Islet of Langerhans (tissue), 1 donor: ENCODE data around the gene STPG2.

Source experiments
- FAIRE-seq: peaks from one replicate; lab custom pipeline; 2011; peaks lifted over from hg19 to GRCh38; lab: Jason Lieb, UNC

The STPG2 gene

GRCh38 chr4:97812768-97813167 lies 330.5 kb downstream of the STPG2 start:
- FAIRE-seq = no peak

DNA sequence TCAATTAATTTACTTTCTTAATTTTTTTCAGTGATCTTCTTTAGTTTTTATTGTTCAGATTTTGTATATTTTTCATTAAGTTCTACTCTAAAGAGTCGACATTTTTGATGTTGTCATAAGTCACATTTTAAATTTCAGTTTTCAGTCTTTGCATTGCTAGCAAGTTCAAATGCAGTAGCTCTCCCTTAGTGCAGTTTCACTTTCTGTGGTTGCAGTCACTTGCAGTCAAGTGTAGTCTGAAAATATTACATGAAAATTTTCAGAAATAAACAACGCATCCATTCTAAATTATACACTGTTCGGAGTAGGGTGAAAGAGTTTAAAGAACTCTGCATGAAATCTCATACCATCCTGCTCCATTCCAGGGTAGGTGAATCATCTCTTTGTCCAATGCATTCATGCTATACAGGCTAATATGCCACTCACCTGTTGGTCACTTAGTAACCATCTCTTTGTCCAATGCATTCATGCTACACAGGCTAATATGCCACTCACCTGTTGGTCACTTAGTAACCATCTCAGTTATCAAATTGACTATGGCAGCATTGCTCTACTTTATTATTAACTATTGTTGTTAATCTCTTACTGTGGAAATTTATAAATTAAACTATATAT lies 356.9 kb downstream of the STPG2 start:
- FAIRE-seq = no peak

DNA sequence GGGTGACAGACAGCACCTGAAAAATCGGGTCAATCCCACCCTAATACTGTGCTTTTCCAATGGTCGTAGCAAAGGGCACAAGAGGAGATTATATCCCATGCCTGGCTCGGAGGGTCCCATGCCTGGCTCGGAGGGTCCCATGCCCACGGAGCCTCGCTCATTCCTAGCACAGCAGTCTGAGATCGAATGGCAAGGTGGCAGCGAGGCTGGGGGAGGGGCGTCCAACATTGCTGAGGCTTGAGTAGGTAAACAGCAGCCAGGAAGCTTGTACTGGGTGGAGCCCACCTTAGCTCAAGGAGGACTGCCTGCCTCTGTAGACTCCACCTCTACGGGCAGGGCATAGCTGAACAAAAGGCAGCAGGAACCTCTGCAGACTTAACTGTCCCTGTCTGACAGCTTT lies 365.1 kb downstream of the STPG2 start:
- no peak for FAIRE-seq

GRCh38 chr4:97774347-97774989 lies 368.8 kb downstream of the STPG2 start:
- no peak for FAIRE-seq

GRCh38 chr4:97770222-97770621 lies 373.1 kb downstream of the STPG2 start:
- FAIRE-seq = no peak

GRCh38 chr4:97762115-97762512 lies 381.2 kb downstream of the STPG2 start:
- FAIRE-seq = no peak

- peak; percentile 92 for FAIRE-seq
These were observed 381.7 kb downstream of the STPG2 start for GRCh38 chr4:97761445-97762114.

- no peak for FAIRE-seq
These were observed 383.5 kb downstream of the STPG2 start for GRCh38 chr4:97759785-97760184.

DNA sequence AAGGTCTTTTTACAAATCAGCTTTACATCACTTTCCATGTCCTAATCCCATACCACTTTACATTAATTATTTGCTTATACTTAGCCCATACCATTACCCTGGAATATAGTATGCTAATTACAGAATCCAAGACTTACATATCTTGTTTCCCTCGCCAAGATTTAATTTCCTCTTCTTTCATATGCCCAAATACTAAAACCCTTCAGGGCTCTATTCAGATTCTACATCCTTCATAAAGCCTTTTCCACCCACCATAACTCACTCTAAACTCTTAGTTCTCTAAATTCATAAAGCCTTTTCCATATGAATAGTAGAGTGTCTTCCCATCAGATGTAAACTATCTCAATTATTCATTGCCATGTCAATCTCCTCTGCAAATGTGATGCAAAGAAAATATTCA lies 390.7 kb downstream of the STPG2 start:
- no peak for FAIRE-seq

- no peak for FAIRE-seq
These were observed 395.3 kb downstream of the STPG2 start for GRCh38 chr4:97747945-97748344.

DNA sequence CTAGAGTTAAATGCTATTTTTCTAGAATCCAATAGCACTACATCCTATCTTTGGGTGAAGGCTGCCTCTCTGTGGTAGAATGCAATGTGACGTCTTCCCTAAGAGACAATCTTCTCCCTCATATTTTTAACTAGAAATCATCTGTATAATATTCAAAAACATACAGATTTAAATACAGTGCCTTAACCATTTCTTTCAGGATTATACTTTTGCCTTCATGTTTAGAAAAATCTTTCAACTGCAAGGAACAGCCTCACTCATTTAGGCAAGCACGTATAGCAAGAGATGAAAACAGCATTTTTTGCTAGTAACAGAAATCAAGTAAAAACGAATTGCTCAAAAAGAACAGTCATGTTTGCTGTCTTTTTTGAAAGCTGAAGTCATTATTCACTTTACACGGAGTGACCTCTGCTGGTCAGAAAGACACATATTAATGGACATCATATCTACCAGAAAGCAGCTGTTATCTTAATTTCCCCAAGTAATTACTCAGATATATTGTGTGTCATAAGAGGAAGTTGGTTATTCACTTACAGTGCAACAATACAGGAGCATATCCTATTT lies 422.3 kb downstream of the STPG2 start:
- FAIRE-seq = peak; percentile 99

- FAIRE-seq = no peak
These were observed 452.1 kb downstream of the STPG2 start for GRCh38 chr4:97691111-97691605.

DNA sequence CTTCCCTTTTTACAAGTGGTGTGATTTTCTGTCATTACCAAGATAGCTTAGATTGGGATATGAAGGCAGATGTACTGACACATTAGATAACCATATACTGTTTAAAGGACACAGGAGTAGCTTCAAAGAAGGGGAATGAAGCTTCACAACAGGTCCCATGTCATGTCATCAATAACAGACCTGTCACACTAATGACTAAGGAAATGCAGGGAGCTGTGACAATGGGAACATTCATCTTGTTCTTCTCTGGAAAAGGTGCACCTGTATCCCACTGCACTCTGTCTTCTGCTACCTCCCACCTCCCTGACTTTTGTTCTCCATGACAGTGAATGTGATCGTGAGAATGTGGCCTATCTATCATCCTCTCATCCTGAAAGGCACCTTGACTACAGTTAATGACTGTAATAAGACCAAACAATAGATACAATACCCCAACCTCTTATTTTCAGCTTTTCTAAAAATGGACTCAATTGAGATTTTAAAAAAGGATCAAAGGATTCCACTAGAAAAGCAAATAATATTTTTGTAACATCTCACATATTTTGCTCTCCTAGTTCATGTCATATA lies 472.5 kb downstream of the STPG2 start:
- FAIRE-seq = no peak

- FAIRE-seq = no peak
These were observed 477.7 kb downstream of the STPG2 start for GRCh38 chr4:97665553-97665952.

- no peak for FAIRE-seq
These were observed 478.5 kb downstream of the STPG2 start for GRCh38 chr4:97664741-97665140.

DNA sequence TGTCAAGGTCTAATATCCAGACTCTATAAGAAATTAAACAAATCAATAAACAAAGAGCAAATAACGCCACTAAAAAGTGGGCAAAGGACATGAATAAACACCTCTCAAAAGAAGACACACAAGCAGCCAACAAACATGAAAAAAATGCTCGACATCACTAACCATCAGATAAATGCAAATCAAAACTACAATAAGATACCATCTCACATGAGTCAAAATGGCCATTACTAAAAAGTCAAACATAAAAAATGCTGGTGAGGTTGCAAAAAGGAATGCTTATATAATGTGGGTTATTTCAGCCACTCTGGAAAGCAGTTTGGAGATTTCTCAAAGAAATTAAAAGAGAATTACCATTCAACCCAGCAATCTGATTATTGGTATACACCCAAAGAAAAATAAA lies 481.1 kb downstream of the STPG2 start:
- no peak for FAIRE-seq

- FAIRE-seq = no peak
These were observed 487.1 kb downstream of the STPG2 start for GRCh38 chr4:97656044-97656720.

GRCh38 chr4:97653701-97654100 lies 489.6 kb downstream of the STPG2 start:
- FAIRE-seq = no peak

DNA sequence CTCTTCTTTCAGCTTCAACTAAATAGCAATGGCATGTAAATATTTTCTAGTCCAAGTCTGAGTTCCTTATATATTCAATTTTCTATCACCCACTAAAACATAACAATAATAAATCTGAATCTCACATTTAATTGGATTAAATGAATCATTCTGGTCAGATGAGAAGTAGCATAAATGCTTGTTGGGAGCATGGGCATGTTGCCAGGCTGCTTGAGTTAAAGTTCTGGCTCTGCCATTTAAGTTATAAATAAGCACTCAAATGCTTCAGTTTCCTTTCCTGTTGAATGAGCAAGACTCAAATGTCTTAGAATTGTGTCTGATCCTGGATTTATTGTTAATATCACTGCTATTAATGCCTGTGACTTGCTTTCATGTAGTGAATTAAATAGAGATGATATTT lies 496.3 kb downstream of the STPG2 start:
- FAIRE-seq = no peak

- no peak for FAIRE-seq
These were observed 498.0 kb downstream of the STPG2 start for GRCh38 chr4:97645071-97645821.

GRCh38 chr4:97643179-97643578 lies 500.1 kb downstream of the STPG2 start:
- FAIRE-seq = no peak

DNA sequence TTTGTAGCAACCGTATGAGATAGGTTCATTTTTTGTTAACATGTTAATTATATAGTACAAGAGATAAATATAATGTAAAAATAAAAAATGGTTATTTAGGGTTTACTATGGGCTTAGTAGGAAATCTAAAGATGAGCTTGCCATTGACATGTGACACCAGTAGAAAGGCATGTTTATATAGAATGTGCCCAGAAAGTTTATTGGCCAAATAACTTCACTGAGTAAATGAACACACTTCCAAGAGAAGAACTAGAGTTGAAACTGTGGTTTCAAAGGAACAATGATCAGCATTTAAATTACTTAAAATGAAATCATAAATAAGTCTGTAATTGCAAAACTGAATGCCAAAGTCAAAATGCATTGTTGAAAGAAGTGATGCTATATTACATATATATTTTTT lies 503.3 kb downstream of the STPG2 start:
- no peak for FAIRE-seq
